Non-pigmented ciliary epithelial cell (primary cell): ENCODE data around the gene PLAC1.

Experiments
- DNase-seq: peaks from one replicate; pipeline ENCODE4 v3.0.0-alpha.2; 2010; ENCODE audit warnings: low read depth

PLAC1 gene

GRCh38 chrX:134543288-134543687, 115.0 kb downstream of the PLAC1 start:
- DNase-seq: no peak

GRCh38 chrX:134542485-134542884, 115.8 kb downstream of the PLAC1 start:
- DNase-seq: no peak

GRCh38 chrX:134541906-134542305, 116.4 kb downstream of the PLAC1 start:
- no peak for DNase-seq

GRCh38 chrX:134538316-134538715, 120.0 kb downstream of the PLAC1 start:
- DNase-seq: no peak

GRCh38 chrX:134537179-134537955, 120.9 kb downstream of the PLAC1 start:
- no peak for DNase-seq

GRCh38 chrX:134533952-134534351, 124.3 kb downstream of the PLAC1 start:
- DNase-seq: no peak

GRCh38 chrX:134533352-134533751, 124.9 kb downstream of the PLAC1 start:
- no peak for DNase-seq

GRCh38 chrX:134530845-134531244, 127.4 kb downstream of the PLAC1 start:
- no peak for DNase-seq

GRCh38 chrX:134529481-134529880, 128.8 kb downstream of the PLAC1 start:
- no peak for DNase-seq

GRCh38 chrX:134528960-134529359, 129.3 kb downstream of the PLAC1 start:
- DNase-seq: no peak

GRCh38 chrX:134526399-134526798, 131.9 kb downstream of the PLAC1 start:
- DNase-seq: no peak

- no peak for DNase-seq
Observed at GRCh38 chrX:134525086-134525792, 133.0 kb downstream of the PLAC1 start.

GRCh38 chrX:134524181-134524580, 134.1 kb downstream of the PLAC1 start:
- DNase-seq: no peak

- DNase-seq: no peak
Observed at GRCh38 chrX:134520860-134521390, 137.3 kb downstream of the PLAC1 start.
